GM21723 (cell line): ENCODE measurements around the gene FAM107B.
A peak's percentile ranks its signal among the peaks of the same experiment; 100 is the strongest.
"Not testable (repeated sequence)": the region's sequence is repeated elsewhere in the genome, so short reads cannot be mapped to it uniquely, and the experiment has no call there.

Experiments used
- ATAC-seq: cut with Tn5 transposase; IDR thresholded peaks from one replicate; pipeline ENCODE4 v1.9.1; 2021; ENCODE audit warnings: mild to moderate bottlenecking, moderate library complexity; ENCODE audit not compliant: unreplicated experiment

FAM107B gene

DNA sequence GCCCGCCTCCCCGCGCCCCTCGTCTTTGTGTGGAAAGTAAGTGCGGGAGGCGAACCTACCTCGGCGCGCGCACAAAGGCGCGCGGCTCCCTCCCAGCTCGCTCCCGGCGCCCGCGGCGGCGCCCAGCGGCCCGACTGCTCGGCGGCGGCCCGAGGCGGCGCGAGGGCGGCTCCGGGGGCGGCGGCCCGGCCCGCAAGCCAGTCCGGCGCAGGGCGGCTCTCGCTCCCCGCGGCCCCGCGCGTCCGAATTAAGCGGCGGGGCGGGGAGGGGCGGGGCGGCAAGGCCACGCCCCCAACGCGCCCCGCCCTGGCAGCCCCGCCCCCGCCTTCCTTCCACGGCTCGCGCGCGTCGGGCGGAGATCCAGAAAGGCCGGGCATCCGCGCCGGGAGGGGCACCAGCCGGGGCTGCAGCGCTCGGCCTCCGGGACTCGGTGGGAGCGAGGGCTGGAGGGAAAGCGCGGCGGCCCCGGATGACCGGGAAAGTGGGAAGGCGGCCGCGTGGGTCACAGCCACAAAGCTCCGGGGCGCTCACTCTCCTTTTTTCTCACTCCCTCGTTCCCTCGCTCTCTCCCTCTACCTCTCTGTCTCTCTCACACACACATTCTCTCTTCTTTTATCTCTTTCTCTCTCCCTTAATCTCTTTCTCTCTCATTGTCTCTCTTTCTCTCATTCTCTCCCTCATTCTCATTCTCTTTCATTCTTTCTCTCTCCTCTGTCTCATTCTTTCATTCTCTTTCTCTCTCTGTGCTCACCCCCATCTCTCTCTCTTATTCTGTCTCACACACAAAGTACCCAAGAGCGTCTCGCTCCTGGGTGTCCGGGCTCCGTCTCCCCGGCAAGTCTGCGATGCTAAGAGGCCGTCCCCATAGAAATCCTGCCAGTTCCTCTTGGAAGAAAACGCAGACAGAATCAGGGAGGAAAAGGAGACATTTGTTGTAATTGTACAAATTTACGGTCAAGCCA, 170.2 kb downstream of the FAM107B start:
- ATAC-seq: peak; percentile 55

DNA sequence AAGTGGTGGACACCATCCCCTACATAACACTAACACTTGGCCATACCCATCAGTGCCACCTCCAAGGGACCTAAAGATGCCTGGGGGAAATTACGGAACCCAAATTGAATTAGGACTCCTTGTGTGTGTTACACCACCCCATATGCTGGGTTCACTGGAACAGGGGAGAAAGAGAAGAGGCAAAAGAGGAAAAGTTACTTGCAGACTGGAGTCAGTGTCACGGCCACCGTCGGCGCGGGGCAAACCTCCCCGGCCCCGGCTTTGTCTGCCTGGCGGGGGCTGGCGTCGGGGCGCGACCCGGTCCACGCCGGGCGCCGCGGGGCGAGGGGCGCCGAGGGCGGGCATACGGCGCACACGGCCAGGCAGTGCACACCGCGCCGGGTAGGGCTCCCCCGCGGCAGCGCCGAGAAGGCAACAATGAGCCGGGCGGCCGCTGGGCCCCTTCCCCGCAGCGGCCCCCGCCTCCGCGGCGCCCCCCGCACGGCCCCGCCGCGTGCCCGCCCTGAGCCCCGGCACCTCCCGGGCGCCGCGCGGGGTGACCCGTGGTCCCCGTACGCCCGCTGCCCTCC, 171.1 kb downstream of the FAM107B start:
- peak; percentile 14 for ATAC-seq

DNA sequence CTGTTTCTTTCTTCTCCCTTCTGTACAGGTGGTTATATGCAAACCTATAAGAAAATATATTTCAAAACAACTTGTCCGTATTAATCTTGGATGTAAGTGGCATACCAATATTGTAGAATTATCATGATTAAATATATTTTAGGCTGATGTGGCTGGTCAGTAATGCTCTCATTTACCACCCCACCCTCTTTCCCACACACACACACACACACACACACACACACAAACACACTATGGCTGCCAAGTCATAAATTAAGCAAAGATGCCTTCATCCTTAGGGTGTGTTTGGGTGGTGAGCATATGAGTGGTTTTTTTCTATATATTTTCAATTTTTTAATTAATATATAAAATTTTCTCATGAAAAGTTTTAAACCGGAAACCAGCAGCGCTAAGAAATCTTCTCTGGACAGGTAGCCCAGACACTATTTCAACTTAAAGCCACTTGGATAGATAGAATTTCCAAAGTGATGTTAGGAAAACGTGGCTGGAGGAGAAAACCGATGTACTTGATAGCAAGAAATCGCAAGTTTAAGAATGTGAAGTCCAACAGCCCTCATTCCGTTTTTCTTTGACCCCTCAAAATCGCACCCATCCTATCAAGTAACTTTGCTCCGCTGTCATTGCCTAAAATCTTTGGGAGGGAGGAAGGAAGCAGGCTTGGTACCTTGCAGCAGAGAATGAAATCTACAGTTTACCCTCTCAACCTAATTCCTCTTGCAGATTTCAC, 171.7 kb downstream of the FAM107B start:
- ATAC-seq: no peak

DNA sequence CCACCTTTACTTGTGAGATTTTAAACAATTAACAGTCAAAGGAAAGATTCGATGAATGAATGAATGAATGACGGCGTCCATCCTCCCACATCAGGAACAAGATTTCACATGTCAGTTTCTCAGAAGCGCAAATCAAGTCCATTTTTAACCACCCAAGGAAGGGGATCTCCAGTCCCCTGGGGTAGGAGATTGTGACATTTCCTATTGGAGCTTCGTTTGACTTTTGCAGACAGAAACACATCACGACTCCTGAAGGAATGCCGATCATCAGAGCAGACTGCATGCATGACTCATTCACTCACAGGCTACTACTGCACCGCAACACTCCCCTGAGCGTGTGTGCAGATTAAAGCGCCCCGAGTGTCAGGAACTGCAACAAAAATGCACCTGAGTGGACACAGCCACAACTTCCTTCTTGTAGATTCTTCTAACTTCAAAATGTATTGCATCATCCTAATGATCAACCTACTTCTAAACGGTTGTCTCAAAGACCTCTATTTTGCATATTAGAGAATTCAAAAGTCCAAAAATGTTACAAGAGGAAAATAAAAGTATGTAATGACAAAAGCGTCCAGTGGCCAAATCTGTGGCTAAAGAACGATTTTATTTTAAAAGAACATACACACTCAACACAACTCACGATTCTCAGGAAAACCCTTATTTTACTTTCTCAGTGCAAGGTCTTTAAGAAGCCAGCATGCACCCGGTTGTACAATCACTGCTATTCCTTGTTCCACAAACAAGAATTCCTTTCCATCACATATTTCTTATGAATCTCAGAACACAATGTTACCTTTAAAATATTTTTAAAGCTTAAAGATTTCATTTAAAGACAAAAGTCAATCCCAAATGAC, 172.6 kb downstream of the FAM107B start:
- peak; percentile 43 for ATAC-seq

DNA sequence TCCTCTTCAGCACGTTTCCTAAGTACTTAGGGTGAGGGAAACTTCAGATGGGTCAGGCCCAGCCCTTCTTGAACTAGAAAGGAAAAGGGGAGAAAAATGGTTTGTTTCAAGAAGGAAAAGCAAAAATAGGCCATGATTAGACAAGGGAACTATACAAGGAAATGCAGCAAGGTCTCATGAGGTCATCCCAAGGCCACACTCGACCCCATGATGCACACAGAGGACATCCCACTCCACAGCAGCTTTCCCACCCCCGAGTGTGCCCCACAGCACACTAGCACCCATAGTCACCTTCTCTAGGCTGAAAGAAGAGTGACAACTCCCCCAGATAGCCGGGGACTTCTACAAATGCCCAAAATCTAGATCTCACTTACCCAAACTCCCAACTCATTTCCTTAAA, 173.4 kb downstream of the FAM107B start:
- no peak for ATAC-seq

DNA sequence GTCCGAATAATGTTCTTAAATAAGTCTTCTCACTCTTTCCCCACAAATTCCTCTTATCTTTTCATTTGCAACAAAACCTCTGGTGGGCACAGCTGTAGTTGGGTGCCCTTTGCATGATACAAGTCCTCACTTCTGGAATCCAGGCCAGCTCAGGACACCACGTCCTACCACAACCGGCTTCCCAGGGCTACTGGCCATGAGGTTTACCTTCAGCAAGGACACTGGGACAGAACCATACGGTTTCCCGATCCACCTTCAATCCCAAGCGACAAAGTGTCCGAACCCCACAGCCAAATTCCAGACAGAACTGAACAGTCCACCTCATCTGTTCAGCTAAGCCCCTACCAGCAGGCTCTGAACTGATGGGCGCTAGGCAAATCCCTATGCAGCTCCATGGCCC, 174.6 kb downstream of the FAM107B start:
- no peak for ATAC-seq

DNA sequence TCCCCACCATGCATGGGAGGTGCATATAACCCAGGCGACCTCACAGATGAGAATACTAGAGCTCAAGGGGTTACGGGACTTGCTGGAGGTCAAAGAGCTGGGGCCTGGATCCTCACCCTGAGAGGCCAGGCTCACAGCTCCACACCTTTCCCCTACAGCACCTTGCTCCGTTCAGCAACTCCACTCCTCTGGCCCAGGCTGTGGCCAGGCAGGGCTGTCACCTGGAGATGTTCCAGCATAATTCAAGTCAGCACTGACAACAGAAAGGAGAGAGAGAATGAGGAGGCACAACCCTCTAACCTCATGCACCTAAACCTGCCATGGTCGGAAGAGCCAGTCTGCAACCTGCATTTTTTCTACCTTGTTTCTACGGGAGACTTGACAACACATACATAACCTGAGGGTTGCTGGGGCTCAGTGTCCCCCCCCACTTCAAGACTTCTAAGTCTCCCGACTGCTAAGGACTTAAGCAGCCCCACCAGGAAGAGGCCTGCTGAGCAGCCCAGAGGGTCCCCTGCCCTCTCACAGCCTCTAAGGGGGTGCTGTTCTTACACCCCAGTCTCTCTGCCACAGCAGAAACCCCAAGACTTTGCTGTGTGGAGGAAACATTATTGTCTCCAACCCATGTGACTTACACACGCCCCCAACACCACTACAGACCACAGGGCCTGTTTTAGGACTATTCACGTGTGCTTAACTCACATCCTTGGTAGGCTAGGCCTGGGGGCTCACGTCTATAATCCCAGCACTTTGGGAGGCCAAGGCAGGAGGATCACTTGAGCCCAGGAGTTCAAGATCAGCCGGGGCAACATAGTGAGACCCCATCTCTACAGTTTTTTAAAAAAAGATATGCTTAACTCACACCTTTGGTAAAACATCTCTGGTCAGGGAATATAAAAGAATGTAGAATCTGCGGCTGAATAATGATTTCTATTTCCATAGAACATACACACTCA, 175.6 kb downstream of the FAM107B start:
- no peak for ATAC-seq

DNA sequence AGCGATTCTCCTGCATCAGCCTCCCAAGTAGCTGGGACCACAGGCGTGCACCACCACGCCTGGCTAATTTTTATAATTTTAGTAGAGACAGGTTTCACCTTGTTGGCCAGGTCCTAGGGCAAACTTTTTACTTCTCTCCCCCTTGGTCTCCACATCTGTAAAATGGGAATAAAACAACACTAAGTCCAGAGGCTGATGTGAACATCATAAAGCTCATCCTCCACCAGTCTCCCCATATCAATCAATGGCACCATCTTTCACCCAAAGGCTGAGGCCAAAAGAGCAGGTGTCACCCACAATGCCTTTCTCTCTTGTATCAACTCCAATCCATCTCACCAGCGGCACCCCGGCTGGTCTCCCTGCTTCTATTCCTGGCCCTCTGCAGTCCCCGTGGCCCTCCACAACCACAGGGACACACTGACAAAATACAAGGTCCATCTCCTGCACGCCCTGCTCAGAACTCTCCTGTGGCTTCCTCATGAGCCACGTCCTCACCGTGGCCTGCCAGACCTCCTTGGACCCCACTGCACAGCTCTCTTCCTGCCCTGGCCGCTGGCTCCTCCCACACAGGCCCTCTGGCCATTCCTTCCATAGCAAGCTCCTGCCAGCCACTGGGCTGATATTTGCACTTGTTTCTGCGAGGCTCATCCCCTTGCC, 179.0 kb downstream of the FAM107B start:
- ATAC-seq: no peak

DNA sequence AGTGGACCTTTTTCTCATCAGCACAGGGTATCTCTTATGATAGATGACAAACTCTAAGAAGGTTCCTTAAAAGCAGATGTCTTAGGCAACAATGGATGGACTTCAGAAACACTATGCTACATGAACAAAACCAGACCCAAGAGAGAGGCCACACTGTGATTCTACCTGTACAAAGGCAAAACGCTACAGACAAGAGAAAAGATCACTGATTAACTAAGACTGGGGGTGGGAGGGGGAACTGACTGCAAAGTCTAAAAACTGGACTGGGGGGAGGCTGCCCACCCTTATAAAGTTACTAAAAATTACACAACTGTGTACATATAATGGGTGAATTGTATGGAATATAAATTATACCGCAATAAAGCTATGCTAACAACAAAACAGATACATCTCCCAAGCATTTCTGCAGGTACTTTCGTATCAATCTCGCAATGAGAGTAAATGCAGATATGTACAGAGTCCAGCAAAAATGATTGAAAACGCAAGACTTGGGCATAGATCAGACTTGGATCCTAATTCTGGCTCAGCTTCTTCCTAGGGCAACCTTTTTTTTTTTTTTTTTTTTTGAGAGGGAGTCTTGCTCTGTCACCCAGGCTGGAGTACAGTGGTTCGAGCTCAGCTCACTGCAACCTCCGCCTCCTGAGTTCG, 179.7 kb downstream of the FAM107B start:
- ATAC-seq: no peak

DNA sequence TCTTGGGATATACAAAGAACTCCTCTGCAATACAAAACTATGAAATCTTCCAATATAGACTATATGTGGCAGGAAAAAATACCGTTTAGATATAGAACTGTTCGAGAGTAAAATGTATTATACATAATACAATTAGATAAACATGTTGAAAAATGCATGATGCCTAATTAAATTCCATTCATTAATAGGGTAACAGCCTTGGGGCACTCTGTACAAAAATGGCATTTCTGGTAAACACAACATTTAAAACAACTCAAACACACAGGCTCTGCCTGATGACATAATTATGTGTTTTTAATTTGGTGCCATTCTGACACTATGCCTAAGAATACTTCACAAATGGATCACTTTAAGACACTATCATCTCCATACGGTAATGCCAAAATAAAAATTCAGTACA, 180.9 kb downstream of the FAM107B start:
- ATAC-seq: no peak

DNA sequence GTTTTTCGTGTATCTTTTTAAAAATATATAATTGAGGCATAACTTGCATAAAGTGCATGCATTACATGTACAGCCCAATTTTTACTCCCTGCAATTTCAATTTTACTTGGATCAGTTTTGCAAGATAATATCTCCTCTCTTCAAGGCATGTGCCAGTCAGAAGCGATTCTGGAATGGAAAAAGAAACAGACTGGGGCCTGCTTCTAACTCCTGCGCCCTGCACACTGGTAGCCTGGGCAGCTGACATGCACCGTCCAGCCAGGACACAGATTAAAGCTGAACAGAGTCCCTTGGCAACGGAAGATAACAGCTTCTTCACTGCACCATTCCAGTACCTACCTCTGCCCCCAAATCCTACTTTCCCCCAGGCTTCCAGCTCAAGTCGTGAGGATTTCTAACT, 182.1 kb downstream of the FAM107B start:
- no peak for ATAC-seq

DNA sequence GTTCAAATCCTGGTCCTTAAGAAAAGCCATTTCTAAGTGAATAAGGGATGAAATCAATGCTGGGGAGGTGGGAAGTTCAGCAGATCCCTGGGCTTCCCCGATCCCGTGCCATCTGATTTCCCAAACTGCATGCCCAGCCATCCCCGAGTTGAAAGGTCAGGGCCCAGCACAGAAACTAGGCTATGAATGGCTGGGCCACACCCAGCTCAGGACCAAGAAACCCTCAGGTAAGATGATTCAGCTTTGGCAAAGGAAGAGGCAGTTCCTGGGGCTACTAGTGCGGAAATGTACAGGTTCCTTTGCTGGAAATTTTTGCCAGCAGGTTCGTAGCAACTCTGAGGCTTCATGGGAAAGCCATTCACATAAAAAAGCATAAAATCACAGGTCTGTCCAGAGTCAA, 182.7 kb downstream of the FAM107B start:
- ATAC-seq: no peak

DNA sequence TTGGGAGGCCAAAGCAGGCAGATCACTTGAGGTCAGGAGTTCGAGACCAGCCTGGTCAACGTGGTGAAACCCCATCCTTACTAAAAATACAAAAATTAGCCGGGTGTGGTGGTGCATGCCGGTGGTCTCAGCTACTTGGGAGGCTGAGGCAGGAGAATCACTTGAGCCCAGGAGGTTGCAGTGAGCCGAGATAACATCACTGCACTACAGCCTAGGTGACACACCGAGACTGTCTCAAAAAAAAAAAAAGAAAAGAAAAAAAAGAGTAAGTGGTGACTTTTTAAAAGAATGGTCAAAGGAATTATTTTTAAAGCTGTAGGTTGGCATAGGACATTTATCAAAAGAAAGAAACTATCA, 185.8 kb downstream of the FAM107B start:
- ATAC-seq: not testable (repeated sequence)

DNA sequence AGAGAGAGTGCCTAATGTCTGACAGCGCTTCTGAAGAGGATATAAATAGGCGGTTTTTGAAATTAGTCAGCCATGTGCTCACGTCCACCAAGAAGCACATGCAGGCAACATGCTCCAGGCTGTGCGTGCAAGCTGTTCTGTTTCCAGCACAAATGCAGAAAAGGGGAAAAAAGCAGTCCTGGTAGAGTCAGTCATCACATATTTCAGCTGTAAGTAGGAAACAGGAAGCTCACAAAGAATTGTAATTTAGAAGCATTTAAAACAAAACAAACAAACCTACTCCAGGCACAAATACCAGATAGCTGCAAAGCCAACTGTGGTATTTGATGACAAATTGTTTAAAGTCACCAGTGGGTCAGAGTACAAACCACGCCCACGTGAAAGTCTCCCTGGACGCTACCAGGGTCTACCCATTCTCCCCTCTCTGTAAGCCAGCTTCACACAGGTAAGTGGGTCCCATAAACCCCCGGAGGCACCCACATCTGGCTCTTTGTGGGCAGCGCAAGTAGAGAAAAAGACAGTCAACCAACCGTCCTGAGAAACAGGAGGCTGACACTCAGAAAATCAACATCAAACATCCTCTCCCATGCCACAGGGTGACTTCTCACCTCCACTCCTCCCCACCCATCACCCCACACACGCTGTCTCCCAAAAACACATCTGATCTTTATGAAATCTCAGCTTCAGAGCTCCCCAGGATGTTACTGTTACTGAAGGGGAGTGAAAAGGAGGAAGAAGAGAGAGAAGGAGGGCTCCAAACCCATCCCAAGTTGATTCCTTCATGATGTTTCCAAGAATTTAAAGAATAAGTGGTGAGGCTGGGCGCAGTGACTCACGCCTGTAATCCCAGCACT, 186.4 kb downstream of the FAM107B start:
- ATAC-seq: peak; percentile 78

DNA sequence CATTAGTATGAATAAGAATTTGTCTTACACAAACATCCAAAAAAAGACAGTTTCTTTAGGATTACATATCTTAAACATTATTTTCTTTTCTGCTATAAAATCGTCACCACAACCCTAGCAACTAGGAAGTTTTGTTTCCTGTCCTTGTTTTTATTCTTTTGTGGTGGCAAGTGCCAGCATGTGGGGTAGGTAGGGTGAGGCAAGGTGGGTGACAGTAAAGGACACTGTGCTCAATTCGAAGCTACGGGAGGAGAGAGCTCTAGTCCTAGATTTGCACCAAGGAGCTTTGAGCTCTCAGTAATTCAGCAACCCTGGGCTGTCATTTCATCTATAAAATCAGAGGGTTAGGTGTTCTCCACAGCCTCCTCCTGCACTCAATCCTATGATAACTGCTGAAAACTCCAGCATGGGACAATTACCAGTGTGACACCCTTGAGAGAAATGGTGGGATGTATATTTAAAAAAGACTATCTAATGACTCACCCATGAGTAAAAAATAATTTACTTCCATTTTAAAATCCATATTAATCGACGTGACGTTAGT, 187.1 kb downstream of the FAM107B start:
- ATAC-seq: peak; percentile 3

DNA sequence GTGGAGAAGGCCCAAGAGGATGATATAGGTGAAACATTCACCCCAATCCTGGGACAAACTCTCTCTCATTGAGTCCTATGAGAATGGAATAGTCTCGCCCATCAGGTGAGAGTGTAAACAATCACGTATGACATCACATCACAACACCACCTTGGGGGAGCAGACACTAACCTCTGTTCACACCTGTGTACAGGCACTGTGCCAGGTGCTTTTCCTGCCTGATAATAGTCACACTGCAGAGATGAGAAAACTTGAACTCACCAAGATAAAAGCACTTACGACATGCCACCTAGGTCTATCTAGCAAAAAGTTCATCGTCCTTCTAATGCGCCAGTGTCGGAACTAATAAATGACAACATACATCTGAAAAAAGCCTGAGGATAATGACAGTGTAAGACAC, 187.8 kb downstream of the FAM107B start:
- ATAC-seq: no peak
